ENCODE measurements around the gene ASIC1. TPM values are rescaled to one million over a fixed set of nuclear protein-coding genes. Genes with fewer than 3 reads are reported as not detected.

The ASIC1 gene
- total RNA-seq, 1 donor from 2014 or later, result 0.71 TPM

DNA sequence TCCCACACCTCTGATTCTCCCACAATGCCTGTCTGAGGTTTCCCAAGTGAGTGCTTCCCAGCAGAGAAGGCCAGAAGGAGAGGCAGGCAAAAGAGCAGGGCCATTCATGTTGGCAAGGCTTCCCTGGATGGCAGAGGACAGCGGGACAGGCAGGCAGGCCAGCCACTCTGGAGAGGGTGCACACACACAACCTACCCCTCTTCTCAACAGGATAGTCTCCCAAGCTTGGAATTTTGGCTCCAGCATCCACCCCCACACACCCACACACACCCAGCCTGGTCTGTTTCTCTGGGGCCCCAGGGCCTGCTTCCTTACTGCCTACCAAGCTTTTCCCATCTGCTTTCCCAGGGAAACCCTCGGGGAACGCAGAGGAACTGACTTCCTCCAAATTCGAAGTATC is 16.7 kb upstream of the ASIC1 start:
- DNase-seq (ENCODE audit: low spot score), result no peak

DNA sequence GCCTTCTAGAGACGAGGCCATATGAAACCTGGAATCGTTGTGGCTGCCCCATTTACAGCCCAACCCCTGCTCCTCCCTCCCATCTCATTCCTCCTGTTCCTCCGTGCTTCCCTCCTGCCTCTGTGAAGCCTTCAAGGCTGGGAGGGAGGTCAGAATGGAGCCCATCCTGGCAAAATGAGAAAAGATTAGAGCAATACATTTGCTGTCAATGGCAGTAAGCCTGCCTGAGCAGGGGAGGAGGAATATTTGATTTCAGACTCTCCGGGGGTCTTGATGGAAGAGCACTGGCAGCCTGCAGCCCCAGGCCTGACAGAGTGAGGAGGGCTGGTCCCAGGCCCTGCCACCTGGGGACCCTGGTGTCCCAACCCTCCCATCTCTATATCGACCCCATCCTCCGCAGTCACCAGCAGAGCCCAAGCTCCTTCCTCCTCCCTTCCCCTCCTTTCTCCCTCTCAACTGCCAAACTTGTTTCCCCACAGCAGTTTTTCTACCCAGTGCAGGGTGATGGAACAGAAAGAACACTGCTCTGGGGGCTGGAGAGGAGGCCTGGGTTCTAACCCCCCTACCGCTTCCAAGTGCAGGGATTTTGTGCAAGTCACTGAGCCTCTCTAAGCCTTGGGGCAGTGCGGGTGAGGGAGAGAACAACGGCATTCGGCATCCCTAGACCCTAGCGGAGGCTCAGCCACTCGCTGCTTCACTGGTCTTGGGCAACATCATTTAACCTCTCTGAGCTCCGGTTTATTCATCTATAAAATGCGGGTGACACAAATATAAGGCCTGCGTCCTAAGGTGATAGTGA is 16.1 kb upstream of the ASIC1 start:
- DNase-seq (ENCODE audit: low spot score), result no peak

DNA sequence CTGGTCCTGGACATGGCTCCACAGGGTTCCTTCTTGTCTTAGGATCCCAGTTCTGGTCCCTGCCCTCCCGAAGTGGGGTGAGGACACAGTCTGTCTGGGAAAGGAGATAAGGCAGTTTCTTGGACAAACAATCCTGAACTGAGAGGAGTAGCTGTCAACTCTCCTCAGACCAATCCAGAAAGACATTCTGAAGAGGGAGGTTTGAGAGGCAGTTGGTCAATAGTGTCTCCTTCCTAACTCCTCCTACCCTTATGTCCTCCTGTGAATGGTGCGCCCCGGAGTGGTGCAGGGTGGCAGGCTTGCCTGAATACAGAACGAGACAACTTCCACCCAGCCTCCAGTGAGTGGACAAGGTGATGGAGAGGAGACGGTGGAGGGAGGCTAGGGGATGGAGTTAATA is 15.4 kb upstream of the ASIC1 start:
- peak; percentile 73 for DNase-seq (ENCODE audit: low spot score)

DNA sequence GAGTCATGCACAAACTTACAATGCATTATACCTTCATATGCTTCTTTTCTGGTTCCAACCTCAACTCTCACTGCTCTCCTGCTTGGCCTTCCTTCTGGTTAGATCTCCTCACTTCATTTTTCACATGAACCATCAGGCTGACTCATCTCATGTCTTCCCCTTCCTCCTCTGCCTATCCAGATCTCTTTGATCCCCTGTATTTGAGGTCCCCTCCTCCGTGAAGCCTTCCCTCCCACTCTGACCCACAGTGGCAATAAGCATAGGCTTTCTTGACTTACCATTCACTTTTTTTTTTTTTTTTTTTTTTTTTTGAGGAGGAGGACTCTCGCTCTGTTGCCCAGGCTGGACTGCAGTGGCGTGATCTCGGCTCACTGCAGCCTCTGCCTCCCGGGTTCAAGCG is 14.7 kb upstream of the ASIC1 start:
- DNase-seq (ENCODE audit: low spot score), result no peak

DNA sequence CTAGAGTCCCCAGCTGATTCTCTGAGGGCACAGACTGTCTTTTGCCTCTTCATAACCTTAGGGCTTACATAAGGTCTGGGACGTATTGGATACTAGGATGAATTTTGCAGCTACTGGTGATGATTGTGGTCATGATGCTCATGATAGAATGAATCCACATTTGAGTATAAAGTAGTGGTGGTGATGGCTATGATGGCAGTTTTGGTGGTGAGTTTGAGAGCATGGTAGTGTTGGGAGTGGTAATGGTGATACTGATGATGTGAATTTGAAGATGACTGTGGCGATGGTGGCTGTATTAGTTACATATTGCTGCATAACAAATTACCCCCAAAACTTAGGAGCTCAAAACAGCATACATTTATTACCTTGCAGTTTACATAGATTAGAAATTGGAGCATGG is 14.1 kb upstream of the ASIC1 start:
- DNase-seq (ENCODE audit: low spot score), result no peak

DNA sequence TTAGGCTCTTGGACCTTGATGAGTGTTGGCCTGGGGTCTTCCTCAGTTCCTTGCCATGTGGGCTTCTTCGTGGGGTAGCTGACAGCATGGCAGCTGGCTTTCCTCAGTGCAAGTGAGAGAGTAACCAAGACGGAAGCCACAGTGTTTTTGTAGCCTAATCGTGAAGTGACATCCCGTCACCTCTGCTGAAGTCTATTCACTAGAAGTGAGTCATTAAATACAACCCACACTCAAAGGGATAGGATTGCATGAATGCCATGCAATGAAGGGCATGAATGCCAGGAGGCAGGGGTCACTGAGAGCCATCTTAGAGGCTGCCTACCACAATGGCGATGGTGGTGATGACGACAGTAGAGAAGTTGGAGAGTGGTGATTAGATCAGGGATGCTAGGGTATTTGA is 13.5 kb upstream of the ASIC1 start:
- DNase-seq (ENCODE audit: low spot score), result no peak

DNA sequence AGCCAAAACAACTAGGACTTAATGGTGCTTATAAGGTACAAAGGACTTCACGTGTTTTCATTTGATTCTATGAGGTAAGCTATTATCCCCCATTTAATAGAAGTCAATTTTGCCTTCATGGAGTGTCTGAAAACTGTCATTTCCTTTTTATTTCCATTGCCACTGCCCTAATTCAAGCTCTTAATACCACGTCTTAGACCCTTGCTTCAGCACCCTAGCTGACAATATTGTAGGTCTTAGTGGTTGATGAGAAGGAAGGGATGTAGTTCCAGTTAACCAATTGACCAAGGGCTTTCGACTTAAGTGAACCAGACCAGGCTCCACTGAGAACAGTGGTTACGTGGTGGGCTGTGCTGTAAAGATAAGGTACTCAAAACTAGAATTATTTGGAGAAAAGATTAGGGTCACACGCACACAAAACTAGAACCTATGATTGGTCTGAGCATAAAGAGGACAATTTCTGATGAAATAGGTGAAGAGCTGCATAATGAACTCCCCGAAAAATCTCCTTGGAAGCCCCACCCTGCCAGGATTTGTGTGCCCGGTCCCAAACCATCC is 9.6 kb upstream of the ASIC1 start:
- DNase-seq (ENCODE audit: low spot score), result no peak

DNA sequence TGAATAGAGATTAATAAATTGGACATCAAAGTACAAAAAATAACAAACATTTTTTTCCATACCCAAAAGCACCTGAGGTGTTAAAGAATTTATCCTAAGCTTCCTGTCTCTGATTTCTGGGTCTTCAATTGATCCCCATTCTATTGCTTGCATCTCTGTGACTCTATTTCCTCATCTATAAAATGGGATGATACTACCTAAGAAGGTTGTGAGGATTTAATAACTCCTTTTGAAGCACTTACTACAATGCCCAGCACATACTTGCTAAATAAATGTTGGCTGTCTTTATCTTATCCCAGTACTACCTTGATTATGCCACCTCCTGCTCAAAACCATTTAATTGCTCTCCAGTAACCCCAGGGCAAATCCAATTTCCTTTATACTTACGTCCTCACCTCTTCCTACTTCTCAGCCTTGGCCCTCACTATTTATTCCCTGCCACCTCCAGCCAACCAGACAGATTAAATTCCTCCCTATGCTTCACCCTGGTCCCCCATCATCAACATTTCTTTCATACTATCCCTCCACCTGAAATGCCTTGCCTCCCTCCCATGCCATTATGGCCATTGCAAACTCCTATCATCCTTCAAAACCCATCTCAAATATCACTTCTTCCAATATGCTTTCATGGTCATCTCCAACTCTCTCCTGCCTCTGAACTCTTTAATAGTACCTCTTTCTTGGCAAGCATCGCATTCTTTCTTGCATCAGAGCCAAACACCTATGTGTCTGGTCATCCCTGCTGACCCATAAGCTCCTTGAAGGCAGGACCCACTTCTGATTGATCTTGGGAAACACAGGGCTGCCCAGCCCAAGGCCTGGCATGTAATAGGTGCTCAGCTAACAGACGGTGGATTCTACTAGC is 7.9 kb upstream of the ASIC1 start:
- no peak for DNase-seq (ENCODE audit: low spot score)

DNA sequence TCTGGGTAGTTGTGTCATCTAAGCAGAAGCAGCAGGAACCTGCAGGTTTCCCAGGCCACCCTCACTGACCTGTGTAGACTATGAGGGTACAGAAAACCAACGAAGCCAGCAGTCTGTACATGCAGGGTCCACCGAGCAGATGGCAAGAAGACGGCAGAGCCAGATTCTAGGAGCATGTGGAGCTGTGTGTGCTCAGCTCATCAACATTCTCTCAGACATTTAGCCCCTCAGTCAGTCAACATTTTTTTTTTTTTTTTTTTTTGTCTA is 7.3 kb upstream of the ASIC1 start:
- no peak for DNase-seq (ENCODE audit: low spot score)

DNA sequence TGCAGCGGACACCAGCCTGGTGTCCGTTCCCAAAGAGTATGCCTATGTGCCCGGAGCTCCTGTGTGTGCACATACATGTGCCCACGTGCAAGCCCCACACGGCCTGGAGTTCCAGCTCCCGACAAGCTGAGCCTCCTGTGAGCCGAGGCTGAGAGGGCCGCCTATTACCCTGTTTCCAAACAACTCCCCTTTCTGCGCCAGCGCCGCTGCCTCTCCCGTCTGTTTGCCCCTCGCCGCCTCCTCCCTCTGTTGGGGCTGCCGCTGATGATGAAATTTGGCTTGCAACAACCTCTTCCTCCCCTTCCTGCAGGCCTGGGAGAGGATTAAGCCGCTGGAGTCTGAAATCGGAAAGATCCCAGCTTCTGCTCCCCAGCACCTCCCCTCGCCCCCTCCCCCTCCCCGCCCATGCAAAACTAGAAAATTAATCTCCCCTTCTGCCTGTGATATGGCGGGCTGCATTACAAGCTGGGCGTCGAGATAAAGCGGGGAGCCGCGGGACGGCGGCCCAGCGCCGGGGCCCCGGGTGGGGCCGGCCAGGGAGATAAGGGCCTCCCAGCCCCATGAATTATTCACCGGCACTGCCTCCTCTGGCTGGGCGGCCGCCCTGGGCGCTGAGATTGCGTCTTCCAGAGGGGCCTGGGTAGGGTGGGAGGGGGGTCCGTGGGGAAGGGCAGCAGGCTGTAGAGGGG is 6.8 kb upstream of the ASIC1 start:
- DNase-seq (ENCODE audit: low spot score), result no peak

DNA sequence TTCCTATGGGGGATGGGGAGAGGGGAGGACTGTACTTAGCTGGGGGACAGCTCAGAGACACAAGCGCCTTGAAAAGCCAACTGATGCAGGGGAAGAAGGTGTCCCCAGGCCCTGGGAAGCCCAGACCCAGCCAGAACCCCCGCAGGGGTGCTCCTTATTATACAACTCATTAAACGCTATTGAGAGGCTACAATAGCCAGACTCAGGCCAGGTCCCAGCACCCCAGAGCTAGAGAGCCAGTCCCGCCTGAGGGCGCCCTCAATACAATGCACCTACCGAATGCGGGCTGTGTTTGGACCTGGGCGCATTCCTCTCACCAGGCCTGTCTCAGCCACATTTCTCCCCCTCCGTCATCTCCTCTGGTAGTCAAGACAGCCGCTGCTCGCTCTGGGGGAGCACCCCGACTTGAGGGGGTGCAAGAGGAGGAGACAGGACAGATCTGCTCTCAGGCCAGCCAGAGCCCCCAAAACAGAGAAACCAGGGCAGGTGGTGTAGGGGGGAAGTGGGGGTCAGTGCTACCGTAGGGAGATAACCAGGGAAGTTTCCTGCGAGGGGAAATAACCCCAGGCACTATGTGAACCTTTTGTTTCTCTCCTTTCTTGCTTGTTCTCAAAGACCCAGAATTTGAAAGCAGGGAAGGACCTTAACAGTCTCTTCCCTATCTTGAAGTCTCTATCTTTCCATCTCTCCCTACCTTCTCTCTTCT is 6.1 kb upstream of the ASIC1 start:
- DNase-seq (ENCODE audit: low spot score), result no peak

DNA sequence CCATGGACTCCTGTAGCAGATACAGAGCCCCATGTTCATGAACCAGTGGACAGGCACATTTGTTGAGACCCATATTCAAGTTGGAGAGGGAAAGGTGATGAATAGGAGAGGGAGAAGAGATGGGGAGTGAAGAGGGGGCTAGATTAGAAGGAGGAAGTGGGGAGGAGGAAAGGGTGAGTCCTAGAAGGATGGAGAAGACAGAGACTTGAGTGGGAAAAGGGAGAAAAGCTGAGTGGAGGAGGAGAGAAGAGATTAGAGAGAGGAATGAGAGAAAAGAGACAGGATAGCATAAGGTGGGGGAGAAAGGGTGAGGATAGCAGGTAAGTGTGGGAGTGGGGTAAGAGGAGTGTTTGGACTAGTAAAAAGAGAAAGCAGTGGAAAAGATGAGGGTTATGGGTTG is 4.9 kb upstream of the ASIC1 start:
- DNase-seq (ENCODE audit: low spot score), result no peak

DNA sequence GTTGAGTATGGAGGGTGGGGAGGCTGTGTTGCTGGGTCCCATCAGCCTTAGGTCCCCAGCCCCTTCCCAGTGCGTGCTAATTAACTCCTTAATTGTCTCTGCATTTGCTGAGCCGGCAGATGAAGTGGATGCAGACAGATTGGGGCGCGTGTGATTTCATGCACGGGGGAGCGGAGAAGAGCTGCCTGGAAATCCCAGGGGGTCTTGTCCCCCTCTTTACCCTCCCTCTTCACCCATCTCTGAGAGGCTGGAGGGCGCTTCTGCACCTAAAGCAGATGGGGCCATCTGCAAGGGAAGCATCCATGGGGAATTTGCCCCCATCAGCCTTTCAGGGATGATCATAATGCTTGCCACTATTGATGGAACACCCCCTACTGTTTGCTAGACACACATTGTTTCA is 4.4 kb upstream of the ASIC1 start:
- no peak for DNase-seq (ENCODE audit: low spot score)

DNA sequence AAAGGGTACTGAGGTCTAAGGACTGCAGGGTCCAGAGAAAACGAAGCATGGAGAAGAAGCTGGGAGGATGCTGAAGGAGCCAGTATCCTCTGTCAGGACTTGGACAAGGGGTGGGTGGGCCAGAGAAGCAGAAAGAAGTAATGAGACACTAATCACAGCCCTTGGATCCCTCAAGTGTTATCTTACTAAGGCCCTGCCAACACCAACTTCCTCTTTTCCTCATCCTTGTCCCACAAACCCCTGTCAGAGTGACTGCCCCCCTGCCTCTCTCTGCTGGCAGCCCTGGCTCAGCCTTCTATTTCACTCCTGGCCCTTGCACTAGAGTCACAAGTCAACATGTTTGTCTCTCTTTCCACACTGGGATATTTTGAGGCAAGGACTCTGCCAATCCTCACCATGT is 3.8 kb upstream of the ASIC1 start:
- DNase-seq (ENCODE audit: low spot score), result no peak

DNA sequence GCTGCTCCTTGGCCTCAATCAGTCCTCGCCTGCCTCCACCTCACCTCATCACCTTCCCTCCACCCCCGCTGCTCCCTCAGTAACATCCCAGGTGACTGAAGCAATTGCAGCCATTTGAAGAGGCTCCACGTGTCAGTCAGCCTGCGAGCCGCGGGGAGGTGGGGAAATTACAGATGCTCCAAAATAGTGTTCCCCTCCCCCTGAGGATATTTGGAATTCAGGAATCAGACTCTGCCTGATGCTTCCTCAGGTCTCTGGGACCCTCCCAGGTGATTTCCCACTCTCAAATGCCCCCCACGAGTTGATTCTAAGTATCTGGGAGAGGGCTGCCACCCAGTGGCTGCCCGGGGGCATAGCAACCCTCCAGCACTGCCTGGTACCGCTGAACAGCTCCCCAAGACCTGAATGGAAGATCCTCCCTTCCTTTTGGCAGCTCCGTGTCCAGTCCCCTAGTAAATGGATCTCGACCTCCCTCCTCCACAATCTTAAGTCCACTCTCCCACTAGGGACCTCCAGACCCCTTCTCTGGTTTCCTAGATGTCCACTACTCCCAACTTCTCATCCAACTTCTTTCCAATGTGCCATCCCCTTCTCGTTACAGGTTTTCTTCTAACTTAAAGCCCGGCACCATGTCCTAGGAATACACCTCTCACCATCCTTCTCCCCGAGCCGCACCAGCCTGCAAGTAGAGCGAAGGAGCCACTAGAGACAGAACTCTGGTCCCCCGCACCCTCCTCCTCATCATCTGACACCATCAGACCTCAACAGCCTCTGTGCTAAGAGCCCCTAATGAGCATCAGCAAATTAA is 1.4 kb upstream of the ASIC1 start:
- DNase-seq (ENCODE audit: low spot score), result no peak

DNA sequence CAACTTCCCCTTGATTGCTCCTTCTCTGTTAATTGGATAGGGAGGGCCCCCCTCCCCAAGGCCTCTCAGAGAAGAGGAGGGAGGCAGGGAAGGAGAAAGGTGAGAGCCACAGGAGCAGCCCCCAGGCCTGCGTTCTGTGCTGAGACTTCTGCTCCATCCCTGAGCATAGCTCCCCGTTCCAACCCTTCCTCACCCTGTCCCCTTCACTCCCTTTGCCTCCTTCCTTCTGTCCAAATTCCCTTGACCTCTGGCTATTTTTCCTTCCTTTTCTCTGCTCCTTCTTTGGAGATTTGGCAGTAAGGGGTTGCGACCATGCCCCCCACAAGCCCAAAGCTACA is 788 bp upstream of the ASIC1 start:
- no peak for DNase-seq (ENCODE audit: low spot score)

DNA sequence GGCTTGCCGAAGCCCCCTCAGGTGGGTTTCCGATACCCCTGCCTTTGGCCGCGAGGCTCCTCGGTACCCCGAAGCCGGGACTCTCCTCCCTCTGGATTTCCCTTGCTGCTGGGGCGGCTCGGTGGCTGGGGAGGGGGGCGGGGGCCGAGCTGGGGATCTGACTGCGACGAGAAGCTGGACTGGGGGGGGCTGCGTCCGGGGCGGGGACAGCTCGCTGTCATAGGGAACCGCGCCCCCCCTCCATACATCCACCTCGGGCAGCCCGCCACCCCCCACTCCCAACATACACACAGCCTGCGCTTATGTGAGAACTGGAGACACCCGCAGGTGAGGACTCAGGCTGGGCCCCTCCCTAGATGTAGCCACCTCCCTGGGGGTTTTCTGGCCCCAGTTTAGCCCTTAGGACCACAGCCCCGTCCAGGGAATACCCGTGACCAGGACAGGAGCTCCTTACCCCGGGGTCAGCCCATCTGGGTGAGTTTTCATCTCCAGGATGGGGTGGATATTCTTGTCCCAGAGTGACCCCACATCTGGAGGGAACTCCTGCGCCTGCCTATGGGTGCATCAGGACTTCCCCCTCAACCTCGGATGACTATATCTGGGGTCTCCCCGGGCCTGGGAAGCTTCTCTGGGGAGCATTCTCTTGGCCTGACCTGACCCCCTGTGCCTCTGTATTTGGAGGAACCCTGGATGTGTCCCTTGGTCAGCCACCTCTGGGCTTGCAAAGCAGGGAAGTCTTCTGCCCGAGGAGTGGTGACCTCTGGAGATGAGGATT is 687 bp downstream of the ASIC1 start:
- DNase-seq (ENCODE audit: low spot score), result no peak

DNA sequence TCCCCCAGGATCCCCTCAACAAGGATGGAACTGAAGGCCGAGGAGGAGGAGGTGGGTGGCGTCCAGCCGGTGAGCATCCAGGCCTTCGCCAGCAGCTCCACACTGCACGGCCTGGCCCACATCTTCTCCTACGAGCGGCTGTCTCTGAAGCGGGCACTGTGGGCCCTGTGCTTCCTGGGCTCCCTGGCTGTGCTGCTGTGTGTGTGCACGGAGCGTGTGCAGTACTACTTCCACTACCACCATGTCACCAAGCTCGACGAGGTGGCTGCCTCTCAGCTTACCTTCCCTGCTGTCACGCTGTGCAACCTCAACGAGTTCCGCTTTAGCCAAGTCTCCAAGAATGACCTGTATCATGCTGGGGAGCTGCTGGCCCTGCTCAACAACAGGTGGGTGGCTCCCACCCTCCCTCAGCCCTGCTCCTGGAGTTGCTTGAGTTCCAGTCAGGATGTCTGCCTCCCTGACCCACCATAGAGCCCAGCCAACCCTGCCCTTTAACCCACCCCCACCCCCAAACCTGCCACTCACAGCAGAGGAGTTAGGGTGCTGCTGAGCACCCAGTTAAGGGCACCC is 1.4 kb downstream of the ASIC1 start:
- DNase-seq (ENCODE audit: low spot score), result no peak

DNA sequence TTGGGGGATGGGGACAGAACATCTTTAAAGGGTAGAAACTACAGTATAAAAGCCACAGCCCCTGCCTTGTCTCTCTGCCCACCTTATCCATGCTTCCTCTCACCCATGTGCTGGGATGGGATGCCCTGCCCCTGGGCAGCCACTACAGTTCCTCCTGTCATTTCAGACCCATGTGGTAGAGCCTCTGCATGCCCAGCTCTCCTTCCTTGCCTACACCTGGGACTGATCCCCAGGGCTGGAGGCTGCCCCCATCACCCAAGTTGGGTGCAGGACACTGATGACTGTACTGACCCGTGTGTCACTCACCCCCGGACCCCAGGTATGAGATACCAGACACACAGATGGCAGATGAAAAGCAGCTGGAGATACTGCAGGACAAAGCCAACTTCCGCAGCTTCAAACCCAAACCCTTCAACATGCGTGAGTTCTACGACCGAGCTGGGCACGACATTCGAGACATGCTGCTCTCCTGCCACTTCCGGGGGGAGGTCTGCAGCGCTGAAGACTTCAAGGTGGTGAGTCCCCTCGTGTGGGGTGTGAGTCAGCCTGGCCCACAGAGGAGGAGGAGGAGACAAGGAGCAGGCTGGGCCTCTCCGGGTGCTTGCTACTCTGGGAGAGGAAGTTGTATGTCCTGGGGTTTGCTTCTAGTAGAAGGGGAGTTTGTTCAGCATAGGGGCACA is 2.2 kb downstream of the ASIC1 start:
- no peak for DNase-seq (ENCODE audit: low spot score)

Measured in mesenteric fat pad (tissue), 1 donor.